ENCODE data around the gene ASIC1.
"Not testable (repeated sequence)": the region's sequence is repeated elsewhere in the genome, so short reads cannot be mapped to it uniquely, and the experiment has no call there.

ASIC1 gene

DNA sequence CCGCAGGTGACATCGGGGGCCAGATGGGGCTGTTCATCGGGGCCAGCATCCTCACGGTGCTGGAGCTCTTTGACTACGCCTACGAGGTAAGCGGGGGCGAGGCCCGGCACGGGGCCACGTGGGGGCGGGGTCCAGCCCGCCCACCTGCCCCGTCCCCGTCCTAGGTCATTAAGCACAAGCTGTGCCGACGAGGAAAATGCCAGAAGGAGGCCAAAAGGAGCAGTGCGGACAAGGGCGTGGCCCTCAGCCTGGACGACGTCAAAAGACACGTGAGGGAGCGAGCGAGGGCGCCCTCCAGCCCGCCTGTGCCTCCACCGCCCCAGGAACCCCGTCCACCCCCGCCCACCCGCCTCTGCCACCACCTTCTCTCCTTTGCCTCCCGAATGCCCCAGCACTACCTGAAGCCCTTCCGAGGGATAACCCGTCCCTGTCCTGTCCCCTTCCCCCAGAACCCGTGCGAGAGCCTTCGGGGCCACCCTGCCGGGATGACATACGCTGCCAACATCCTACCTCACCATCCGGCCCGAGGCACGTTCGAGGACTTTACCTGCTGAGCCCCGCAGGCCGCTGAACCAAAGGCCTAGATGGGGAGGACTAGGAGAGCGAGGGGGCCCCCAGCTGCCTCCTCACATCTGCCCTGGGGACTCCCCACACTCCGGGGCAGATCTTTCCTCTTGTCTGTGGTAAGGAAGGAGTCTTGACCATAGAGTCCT lies 23.9 kb downstream of the ASIC1 start:
- no peak for DNase-seq (ENCODE audit: insufficient read length, low spot score)
- FAIRE-seq, result no peak

DNA sequence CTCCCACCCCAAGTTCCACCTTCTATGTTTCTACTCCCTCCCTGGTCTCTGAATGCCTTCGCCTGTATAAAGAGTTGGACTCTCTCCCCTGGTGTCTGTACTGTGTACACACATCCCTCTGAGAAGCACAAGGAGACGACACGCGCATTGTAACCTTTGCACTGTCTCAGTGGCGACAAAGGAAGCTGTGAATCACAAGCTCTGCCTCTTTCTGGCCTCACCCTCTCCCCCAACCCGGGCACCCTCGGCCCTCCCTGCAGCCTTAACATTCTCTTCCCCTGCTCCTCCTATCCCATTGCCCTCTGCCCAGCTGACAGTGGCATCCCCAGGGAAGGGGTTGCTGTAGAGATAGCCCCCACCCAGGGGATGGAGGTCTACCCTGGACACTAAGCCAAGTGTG lies 25.2 kb downstream of the ASIC1 start:
- no peak for DNase-seq (ENCODE audit: insufficient read length, low spot score)
- FAIRE-seq, result no peak

DNA sequence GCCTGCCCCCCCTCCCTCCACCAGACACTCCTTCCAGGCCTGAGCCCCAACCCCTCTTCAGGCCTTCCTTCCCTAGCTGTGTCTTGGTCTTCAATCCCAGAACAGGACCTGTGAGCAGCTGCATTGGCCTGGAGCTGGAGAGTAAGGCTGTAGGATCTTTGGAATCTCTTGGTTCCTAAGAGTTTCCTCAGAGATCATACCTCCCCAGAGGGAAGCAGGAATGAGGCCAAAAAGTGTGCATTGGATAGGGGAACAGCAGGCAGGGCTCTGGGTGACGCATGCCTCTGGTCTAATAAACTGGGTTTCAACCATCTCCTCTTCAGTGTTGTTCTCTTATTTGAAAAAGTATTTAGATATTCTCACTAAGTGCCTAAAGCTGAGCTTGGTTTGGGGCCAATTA lies 25.9 kb downstream of the ASIC1 start:
- no peak for DNase-seq (ENCODE audit: insufficient read length, low spot score)
- FAIRE-seq, result no peak

DNA sequence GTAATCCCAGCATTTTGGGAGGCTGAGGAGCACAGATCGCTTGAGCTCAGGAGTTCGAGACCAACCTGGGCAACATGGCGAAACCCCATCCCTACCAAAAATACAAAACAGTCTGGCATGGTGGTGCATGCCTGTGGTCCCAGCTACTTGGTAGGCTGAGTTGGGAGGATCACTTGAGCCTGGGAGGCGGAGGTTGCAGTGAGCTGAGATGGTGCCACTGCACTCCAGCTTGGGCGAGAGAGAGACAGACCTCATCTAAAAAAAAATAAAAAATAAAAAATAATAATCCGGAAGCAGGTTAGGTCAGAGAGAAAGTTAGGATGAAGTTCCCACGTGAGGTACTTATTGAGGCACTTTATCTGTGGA lies 27.0 kb downstream of the ASIC1 start:
- not testable (repeated sequence) for FAIRE-seq; DNase-seq (ENCODE audit: insufficient read length, low spot score)

DNA sequence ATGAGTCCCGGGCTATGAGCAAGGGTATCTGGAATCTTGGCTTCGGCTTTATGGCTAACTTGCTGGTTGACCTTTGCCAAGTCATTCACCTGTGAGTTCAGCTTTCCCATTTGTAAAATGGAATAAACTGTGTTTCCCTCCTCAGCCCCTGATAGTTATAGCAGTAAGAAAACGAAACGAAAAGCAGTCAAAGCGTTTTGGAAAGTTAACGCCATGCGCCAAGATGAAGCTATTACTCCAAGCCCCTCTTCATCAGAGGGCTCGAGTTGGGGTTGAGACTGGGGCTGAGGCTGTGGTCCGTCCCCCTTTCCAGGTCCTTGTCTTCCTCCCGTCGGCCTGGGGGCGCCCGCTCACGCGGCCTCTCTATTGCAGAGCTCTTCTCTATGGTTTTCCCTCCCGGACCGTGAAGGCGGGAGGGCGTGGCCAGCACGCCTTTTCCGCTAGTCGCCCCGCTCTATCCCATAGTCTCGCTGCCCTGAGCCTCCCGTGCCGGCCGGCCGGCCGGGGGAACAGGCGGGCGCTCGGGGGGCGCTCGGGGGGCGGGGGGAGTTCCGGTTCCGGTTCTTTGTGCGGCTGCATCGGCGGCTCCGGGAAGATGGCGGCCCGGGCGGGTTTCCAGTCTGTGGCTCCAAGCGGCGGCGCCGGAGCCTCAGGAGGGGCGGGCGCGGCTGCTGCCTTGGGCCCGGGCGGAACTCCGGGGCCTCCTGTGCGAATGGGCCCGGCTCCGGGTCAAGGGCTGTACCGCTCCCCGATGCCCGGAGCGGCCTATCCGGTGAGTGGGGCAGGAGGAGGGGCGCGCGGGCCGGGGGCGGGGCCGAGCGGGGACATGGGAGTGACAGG lies 27.6 kb downstream of the ASIC1 start, which contains the start of gene SMARCD1:
SMARCD1 (plus strand) TSS at position 568 of the 840 bp plus-strand sequence; CDS start at position 596, 28 bp downstream.
- peak; percentile 96 for DNase-seq (ENCODE audit: insufficient read length, low spot score)
- FAIRE-seq, result peak; percentile 90

DNA sequence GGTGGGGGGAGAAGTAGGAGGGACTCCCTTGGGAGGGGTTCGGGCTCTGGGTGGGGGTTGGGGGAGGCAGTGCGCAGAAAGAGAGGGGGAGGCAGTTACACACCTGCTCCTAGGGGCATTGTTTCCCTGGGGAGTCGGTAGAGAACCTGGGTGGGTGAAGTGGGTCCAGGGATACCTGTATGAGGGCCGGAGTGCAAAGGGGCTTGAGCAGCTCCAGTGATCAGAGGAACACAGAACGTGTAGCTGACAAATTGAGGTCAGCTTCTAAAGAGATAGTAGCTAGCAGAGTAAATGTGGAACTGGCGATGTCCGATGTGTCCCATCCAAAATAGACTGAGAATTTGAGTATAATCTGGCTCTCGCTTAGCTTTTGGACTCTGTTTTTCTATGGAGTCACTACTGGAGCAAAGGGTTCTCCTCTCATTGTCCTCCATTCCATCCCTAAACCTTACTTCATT lies 28.2 kb downstream of the ASIC1 start:
- no peak for DNase-seq (ENCODE audit: insufficient read length, low spot score)

DNA sequence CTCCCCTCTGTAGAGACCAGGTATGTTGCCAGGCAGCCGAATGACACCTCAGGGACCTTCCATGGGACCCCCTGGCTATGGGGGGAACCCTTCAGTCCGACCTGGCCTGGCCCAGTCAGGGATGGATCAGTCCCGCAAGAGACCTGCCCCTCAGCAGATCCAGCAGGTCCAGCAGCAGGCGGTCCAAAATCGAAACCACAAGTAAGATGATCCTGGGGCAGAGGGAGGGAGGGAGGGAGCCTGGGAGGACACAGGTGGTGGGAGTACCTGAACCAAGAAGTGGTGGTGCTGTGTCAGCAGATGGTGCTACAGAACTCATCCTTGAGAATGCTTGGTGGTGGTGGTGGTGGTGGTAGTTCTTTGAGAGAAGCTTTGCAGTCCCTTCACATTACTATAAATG lies 28.8 kb downstream of the ASIC1 start:
- no peak for DNase-seq (ENCODE audit: insufficient read length, low spot score)
- FAIRE-seq, result no peak

More for the DNA sequence above, 28.2 kb downstream of the ASIC1 start:
- no peak for FAIRE-seq

DNA sequence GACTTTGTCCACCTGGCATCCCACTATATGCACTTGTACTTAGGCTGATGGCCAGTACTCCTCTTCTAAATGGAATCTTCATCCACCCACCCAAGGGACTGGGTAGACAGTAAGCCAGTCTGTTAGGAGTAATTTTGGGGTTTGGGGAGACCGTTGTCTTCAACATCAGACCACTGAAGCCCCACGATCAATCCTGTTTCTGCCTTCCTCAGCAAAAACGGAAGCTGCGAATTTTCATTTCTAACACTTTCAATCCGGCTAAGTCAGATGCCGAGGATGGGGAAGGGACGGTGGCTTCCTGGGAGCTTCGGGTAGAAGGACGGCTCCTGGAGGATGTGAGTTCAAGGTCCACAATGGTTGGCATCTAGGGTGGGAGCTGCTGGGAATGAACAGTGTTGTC lies 29.8 kb downstream of the ASIC1 start:
- FAIRE-seq (no peak), DNase-seq (ENCODE audit: insufficient read length, low spot score) (no peak)

DNA sequence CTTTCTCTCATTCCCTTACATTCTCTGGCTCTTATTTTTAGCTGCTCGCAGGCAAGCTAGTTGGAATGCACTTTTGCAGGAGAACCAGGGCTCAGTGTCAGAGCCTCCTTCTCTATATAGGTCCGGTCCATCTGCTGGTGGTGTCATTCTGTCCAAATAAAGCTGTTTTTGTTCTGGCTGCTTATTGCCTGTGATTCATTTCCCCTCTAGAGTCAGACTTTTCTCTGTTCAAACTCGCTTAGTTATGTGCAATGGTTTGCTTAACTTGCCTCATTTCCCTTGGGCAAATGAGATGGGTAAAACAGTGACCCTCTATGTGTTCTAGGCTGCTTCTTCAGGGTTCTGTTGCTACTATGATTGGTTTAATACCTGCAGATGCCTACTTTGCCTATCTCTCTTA lies 30.6 kb downstream of the ASIC1 start:
- FAIRE-seq (no peak), DNase-seq (ENCODE audit: insufficient read length, low spot score) (no peak)

DNA sequence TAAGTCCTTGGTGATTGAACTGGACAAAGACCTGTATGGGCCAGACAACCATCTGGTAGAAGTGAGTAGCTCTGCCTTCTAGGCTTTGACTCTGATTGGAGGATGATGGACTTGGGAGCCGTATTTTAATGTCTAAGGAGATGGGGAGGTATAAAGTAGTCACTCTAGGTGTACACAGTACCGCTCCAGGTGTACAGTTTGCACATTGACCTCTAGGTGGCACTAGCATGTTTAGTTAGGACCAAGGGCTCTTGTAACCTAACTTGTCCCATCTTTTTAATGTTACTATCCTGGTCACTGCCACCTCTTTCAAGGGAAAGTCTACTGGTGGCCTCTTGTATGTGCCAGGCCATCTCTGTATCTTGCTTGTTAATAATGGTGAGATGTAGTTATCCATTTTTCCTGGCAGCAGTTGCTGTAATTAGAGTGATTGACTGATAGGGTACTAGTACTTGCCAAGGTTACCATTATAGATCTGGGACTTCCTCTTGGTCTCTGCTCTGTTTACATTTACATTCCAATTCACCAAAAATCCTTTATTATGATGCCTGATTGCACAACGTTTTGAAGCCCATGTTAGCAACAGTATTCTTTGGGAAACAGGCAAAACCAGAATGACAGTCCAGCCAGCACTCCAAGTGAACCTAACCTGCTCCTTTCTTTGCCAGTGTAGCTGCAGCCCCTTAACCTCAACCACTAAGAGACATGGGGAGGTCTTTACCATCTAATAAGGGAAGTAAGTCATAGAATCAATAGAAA lies 31.4 kb downstream of the ASIC1 start:
- FAIRE-seq, result peak; percentile 89
- DNase-seq (ENCODE audit: insufficient read length, low spot score), result peak; percentile 57

DNA sequence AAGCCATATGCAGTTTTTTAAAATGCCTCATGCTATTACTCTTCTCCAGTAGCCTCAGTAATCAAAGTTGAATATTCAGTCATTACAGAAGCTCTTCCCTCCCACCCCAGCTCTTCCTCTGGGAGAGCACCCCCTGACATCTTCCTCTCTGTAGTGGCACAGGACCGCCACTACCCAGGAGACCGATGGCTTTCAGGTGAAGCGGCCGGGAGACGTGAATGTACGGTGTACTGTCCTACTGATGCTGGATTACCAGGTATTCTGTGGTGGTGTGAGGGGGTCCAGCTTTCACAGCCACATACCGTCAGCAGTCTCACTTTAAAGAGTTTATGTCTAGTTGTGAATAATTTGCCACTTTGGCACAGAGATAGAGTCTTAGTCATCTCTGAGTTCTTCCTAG lies 32.3 kb downstream of the ASIC1 start:
- FAIRE-seq (no peak), DNase-seq (ENCODE audit: insufficient read length, low spot score) (no peak)

DNA sequence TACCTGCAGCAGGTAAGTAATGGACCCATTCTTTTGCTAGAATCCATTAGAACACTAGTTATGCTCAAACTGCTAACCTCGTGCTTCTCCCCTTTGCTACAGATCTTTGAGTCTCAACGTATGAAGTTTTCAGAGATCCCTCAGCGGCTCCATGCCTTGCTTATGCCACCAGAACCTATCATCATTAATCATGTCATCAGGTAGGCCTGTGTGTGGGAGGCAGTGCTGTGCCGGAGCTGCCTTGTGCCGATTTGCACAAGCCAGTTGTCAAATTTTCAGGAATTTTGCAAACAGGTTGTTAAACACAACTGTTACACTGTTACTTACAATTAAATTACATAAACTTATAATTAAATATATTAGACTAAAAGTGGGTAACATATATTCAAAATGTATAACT lies 33.0 kb downstream of the ASIC1 start:
- no peak for FAIRE-seq
- DNase-seq (ENCODE audit: insufficient read length, low spot score), result no peak

DNA sequence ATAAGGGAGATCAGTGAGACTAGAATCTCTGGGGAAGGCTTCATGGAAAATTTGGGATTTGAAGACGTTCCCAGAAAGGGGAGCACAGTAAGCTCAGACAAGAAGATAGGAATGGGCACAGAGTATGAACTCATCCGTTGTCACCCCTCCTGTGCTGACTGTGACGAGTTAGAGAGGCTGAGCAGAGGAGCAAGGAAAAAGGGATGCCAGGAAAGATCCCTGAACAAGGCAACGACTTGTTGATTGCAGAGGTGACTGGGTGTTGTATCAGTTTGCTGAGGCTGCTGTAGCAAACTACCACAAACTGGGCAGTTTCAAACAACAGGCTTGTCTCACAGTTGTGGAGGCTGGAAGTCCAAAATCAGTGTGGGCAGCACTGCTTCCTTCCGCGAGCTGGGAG lies 40.6 kb downstream of the ASIC1 start:
- no peak for FAIRE-seq
- DNase-seq (ENCODE audit: insufficient read length, low spot score), result no peak

DNA sequence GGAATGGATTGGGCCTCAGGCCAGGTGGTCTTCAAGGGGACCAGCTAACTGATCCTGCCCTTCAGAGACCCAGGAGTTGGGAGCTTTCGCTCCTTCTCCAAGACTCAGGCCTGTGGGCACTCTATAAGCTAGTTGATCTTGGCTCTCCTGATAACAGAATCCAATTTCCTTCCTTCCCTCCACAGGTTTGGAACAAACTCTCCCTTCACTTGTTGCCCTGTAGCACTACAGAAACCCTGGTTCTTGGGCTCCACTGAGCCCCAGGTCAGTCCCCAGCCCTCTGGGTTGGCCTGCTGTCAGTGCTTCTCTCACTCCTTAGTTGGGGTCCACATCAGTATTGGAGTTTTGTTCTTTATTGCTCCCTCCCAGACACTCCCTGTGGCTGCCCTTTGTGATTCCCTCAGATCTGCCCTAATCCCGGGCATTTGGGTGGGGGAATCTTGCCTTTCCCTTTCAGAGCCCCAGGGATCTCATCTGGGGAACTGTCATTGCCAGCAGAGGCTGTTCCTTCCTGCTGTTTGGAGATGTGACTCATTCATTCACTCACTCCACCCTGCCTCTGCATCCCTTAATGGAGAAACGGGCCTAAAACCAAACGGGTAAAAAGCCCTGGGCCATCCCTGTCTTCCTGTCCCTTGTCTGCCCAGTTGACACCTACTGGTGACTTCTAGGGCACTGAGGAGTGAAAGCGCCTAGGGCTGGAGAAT lies 42.1 kb downstream of the ASIC1 start:
- no peak for DNase-seq (ENCODE audit: insufficient read length, low spot score)
- FAIRE-seq, result no peak

DNA sequence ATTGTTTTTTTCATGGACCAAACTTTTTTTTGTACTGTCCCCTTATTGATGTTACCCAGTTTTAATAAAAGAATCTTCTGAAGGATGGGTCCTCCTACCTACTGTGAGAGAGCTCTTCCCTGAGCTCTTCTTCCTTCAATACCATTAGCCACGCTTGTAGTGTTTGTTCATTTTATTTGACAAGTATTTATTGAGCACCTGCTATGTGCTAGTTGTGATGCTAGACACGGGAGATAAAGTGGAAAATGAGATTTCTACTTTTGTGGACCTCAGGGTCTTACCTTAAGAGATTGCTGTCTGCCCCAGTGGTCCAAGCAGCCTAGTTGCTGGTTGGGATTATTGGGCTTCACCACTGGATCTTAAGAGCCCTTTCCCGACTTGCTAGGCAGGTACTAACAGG lies 43.2 kb downstream of the ASIC1 start:
- DNase-seq (ENCODE audit: insufficient read length, low spot score), result no peak
- no peak for FAIRE-seq

DNA sequence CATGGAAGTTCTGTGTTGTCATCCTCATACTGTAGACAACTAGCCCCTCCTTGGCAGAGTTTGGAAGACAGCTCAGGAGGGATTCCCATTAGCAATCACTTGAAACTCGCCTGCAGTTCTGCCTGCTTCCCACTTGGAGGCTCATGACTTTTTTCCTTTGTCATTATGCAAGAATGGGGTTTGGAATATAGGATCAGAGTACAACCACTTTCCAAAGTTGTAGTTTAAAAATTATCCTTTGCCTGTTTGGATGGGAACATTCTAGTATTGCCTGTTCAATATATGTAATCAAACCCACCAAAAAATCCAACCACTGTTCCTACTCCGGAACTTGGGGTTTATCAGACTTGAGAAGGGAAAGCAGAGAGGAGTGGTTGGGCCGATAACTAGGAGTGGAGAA lies 44.3 kb downstream of the ASIC1 start:
- DNase-seq (ENCODE audit: insufficient read length, low spot score) (no peak), FAIRE-seq (no peak)

DNA sequence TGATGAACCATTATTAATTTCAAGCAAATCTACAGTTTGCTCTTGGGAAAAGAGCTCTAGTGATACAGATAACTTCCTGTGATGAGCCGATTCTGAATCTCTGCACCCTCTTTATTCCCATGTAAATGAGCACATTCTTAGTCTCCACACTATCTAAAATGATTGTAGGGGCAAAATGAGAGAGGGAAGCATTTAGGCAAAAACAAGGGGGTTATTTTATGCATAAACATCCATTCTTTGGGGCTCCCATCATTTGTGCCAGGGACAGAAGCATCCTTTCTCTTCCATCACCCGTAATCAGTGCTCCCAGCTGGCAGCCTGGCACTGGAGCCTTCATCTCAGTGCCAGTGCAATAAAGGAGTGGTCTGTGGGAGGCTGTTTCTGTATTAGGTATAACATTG lies 44.7 kb downstream of the ASIC1 start:
- no peak for FAIRE-seq
- DNase-seq (ENCODE audit: insufficient read length, low spot score), result no peak

DNA sequence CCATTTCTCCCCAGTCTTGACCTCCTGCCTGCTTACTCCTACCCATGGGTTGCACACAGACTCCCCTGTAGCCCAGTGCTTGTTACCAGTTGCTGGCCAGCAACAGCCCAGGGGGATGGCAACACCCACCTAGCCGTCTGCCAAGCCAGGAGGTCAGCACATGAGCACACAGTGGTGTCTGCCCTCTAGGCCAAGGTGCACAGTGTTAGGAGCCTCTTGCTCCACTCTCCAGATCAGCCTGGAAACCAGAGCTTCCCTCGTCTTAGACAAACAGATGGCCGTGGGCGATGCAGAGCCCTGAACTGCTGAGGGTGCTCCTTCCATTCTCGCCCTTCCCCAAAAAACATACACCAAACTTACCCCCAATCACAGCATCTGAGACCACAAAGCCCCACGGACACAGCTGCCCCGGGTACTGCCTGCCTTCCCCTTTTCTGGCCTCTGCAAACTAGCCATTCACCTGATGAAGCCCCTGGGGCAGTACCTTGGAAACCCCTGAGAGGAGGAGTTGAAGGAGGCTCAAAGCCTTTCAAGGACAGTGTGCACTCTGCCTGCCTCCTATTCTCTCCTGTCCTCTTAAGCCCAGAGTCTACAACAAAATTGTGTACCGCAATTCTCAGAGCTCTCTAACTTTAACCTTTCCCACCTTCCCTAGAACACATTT lies 45.4 kb downstream of the ASIC1 start:
- FAIRE-seq (no peak), DNase-seq (ENCODE audit: insufficient read length, low spot score) (no peak)

DNA sequence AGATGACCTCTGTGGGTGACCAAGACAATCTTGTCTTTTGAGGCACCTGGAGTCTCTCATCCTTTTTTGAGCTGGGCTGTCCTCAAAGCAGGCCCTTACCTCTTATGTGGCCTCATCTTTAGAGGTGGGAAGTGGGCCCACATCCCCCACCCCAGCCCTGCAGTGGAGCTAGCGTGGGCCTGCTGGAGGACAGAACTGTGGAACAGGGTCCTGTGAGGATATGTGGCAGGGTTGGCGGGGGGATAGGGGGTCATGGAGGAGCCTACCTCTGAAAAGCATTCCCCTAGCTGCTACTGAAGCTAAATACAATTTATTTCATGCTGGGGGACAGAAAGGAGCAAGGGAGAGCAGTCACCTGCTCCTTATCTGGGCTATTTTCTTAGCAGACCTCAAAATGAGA lies 46.0 kb downstream of the ASIC1 start:
- DNase-seq (ENCODE audit: insufficient read length, low spot score) (no peak), FAIRE-seq (no peak)

DNA sequence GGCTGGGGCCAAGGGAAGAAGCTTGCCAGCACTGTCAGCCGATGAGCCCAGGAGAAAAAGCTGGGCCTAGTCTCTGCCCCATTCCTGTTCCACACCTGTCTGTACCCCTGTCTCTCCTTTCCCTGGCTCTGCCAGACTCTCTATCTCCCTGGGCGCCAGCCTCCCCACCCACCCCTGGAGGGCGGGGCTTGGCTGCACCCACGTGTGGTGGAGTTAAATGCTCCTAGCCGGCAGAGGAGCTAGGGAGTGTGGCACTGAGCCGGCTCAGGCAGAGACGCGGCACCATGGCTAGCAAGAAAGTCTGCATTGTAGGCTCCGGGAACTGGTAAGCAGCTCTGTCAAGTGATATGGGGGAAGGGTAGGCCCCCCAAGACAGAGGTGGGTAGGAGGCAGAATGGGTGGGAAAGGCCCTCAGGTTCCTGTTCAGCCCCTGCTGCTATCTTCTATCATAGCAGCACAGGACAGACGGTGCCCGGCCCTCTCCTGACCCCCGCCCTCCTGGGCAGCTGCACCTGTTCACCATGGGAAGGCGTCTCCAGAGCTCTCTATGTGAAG lies 46.4 kb downstream of the ASIC1 start, which contains the start of gene GPD1:
GPD1 (plus strand) TSS at position 242 of the 555 bp plus-strand sequence; CDS start at position 285, 43 bp downstream.
- DNase-seq (ENCODE audit: insufficient read length, low spot score), result no peak
- no peak for FAIRE-seq

All from GM19239 (cell line).